Loucy (cell line): ENCODE data around the gene F13A1.

Experiments
- H2AFZ ChIP-seq: fragments of 200-600 bp; sonication (generic); 2 replicates; pipeline ENCODE4 v1.6.0; 2016; ENCODE audit warnings: antibody characterized with exemption, mild to moderate bottlenecking, low read length, moderate library complexity
- H3F3A ChIP-seq: fragments of 200-600 bp; 2 replicates; pipeline ENCODE4 v1.6.0; 2016; ENCODE audit warnings: antibody characterized with exemption, low read depth, mild to moderate bottlenecking
- H3K27me3 ChIP-seq: fragments of 200-600 bp; sonication (generic); 2 replicates; pipeline ENCODE4 v1.6.1; 2014; ENCODE audit warnings: low read length, mild to moderate bottlenecking; ENCODE audit not compliant: insufficient read depth, poor library complexity, severe bottlenecking
- H3K36me3 ChIP-seq: fragments of 200-600 bp; sonication (generic); 2 replicates; pipeline ENCODE4 v1.6.1; 2016; ENCODE audit warnings: low read length; ENCODE audit not compliant: insufficient read depth
- H3K4me1 ChIP-seq: fragments of 200-600 bp; sonication (generic); 2 replicates; pipeline ENCODE4 v1.5.1; 2014; ENCODE audit warnings: low read length, mild to moderate bottlenecking; ENCODE audit not compliant: insufficient read depth, poor library complexity, severe bottlenecking
- H3K4me2 ChIP-seq: fragments of 200-600 bp; sonication (generic); 2 replicates; pipeline ENCODE4 v1.6.0; 2014; ENCODE audit warnings: antibody characterized with exemption, low read length, low read depth, mild to moderate bottlenecking; ENCODE audit not compliant: poor library complexity, severe bottlenecking
- H3K4me3 ChIP-seq: fragments of 200-600 bp; sonication (generic); 2 replicates; pipeline ENCODE4 v1.5.1; 2014; ENCODE audit warnings: low read length, mild to moderate bottlenecking, mixed read lengths; ENCODE audit not compliant: poor library complexity, severe bottlenecking
- H3K79me2 ChIP-seq: fragments of 200-600 bp; sonication (generic); 2 replicates; pipeline ENCODE4 v1.6.1; 2014; ENCODE audit warnings: low read length; ENCODE audit not compliant: insufficient read depth
- H3K9ac ChIP-seq: fragments of 200-600 bp; sonication (generic); 2 replicates; pipeline ENCODE4 v1.6.0; 2014; ENCODE audit warnings: mild to moderate bottlenecking, low read depth, low read length, moderate library complexity; ENCODE audit not compliant: poor library complexity, severe bottlenecking
- H3K9me2 ChIP-seq: fragments of 200-600 bp; sonication (generic); replicated peaks from 2 replicates; pipeline ENCODE4 v1.6.1; 2016; ENCODE audit warnings: low read depth, low read length, mixed read lengths
- H3K9me3 ChIP-seq: fragments of 200-600 bp; sonication (generic); 2 replicates; pipeline ENCODE4 v1.6.1; 2014; ENCODE audit warnings: mild to moderate bottlenecking, antibody characterized with exemption, low read length, low read depth; ENCODE audit not compliant: insufficient read depth
- H4K20me1 ChIP-seq: fragments of 200-600 bp; sonication (generic); 2 replicates; pipeline ENCODE4 v1.6.0; 2014; ENCODE audit warnings: antibody characterized with exemption, low read length, mild to moderate bottlenecking; ENCODE audit not compliant: insufficient read depth, poor library complexity, severe bottlenecking
- EZH2phosphoT487 ChIP-seq: fragments of 200-600 bp; IDR thresholded peaks from 2 replicates; pipeline ENCODE4 v1.6.1; 2018; ENCODE audit warnings: antibody characterized with exemption, mild to moderate bottlenecking, moderate library complexity, borderline replicate concordance
- TF ChIP-seq, protein P1 (sequence below): fragments of 200-600 bp; sonication (generic); conservative IDR thresholded peaks from 2 replicates; pipeline ENCODE4 v1.5.1; 2014; ENCODE audit warnings: mild to moderate bottlenecking, antibody characterized with exemption, low read length

Gene F13A1

DNA sequence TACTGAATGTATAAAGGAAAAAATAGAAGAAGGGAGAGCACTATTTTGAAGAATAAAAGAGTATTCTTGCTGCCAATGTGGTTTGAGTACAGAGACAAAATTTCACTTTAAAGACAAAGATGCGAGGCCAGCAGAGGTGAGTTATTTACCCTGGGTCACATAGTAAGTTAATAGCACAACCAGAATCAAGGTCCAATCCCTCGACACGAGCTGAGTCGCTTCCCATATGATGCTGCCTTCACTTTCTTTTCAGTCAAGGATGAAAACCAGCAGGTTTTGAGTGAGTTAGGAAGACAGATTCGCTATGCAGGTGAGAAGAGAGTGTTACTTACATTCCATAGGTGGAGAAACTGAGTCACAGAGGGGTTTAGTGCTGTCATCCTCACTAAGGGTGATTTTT lies 75.8 kb downstream of the F13A1 start:
- no peak overlapping the region for H3K4me2 ChIP-seq
- H3K9me2 ChIP-seq, result no peaks in the 10 kb centered on the region
- TF ChIP-seq, protein P1, sequence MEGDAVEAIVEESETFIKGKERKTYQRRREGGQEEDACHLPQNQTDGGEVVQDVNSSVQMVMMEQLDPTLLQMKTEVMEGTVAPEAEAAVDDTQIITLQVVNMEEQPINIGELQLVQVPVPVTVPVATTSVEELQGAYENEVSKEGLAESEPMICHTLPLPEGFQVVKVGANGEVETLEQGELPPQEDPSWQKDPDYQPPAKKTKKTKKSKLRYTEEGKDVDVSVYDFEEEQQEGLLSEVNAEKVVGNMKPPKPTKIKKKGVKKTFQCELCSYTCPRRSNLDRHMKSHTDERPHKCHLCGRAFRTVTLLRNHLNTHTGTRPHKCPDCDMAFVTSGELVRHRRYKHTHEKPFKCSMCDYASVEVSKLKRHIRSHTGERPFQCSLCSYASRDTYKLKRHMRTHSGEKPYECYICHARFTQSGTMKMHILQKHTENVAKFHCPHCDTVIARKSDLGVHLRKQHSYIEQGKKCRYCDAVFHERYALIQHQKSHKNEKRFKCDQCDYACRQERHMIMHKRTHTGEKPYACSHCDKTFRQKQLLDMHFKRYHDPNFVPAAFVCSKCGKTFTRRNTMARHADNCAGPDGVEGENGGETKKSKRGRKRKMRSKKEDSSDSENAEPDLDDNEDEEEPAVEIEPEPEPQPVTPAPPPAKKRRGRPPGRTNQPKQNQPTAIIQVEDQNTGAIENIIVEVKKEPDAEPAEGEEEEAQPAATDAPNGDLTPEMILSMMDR, result no peak
- no peak for TF ChIP-seq EZH2phosphoT487
- no peaks in the 10 kb centered on the region for H3K79me2 ChIP-seq
- no peaks in the 10 kb centered on the region for H3K9me3 ChIP-seq
- peaks cover 48% of the 10 kb centered on the region for H3K27me3 ChIP-seq
- no peak overlapping the region for H3K9ac ChIP-seq
- no peaks in the 10 kb centered on the region for H4K20me1 ChIP-seq
- H3F3A ChIP-seq, result no peaks in the 10 kb centered on the region
- no peaks in the 10 kb centered on the region for H3K36me3 ChIP-seq
- no peak overlapping the region for H3K4me3 ChIP-seq
- H3K4me1 ChIP-seq, result peaks cover 12% of the 10 kb centered on the region
- H2AFZ ChIP-seq, result no peak overlapping the region

DNA sequence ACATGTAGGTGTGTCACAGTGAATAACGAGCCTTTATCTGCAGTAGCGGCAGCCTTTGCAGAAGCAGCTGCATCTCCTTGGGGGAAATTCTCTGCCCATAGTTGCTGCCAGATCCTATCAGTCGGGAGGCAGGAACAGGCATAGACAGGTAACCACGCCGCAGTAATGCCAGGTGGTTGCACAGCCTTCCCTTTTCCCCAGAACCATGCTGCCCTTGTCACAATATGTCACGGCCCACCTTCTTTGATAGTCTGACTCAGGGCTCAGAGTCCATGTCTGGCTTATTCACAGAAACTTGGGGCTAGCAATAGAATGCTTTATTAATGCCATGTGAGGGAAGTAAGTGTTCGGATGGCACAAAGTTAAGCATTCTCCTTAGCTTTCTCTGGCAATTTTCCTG lies 76.6 kb downstream of the F13A1 start:
- H3F3A ChIP-seq, result no peaks in the 10 kb centered on the region
- H3K36me3 ChIP-seq, result no peaks in the 10 kb centered on the region
- no peaks in the 10 kb centered on the region for H4K20me1 ChIP-seq
- no peak overlapping the region for H3K4me2 ChIP-seq
- H3K9me3 ChIP-seq, result no peaks in the 10 kb centered on the region
- no peak for TF ChIP-seq EZH2phosphoT487
- TF ChIP-seq, protein P1, result no peak
- H3K79me2 ChIP-seq, result no peaks in the 10 kb centered on the region
- H3K4me3 ChIP-seq, result no peak overlapping the region
- peaks cover 12% of the 10 kb centered on the region for H3K4me1 ChIP-seq
- no peak overlapping the region for H3K9ac ChIP-seq
- H3K27me3 ChIP-seq, result peaks cover 45% of the 10 kb centered on the region
- H2AFZ ChIP-seq, result no peak overlapping the region
- H3K9me2 ChIP-seq, result no peaks in the 10 kb centered on the region

DNA sequence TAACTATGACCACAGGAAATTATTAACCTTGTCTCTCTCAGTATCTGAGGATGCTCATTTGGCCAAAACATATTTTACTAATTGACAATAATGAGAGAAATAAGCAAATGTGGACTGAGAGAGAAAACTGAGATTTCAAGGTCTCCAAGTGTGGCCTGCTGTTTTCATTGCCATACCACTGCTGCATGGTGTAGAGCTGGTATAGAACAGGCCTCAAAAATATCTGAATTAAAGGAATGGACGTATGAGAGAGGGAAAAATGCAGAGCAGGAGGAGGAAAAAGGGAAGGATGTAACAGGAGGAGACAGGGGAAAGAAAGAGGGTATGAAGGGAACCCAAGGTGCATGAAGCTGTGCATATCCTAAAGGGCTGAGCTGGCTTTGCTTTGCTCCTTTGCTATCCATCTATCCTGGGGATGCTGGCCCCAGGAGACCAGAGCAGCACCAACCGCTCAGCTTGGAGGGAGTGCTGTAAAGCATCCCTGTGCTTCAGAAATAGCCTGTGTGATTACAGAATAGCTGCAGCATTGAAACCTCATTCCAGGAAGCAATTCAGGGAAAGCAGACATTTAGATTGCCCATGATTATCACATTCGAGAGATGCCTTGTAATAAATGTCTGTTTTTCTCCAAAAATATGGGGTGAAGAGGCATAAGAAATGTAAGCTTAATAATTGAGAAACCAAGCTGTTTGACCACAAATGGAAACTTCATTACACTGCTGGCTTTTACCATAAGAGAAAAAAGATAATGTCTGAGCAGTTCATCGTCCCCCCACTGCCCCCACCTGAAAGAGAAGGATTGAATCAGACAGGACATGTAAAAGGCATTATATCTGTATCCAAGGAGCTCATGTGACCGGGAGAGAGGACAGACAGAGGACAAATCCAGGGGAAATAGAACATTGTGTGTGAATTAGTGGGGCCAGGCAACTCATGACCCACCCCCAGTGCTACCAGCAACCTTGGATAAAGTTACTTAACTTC lies 80.6 kb downstream of the F13A1 start:
- TF ChIP-seq EZH2phosphoT487, result no peak
- TF ChIP-seq, protein P1, result no peak
- Histone ChIP-seq H3K9ac (no peak overlapping the region), H2AFZ (no peak overlapping the region), H3K9me3 (no peaks in the 10 kb centered on the region), H4K20me1 (no peaks in the 10 kb centered on the region), H3K4me2 (no peak overlapping the region), H3K9me2 (no peaks in the 10 kb centered on the region), H3K79me2 (no peaks in the 10 kb centered on the region), H3K36me3 (no peaks in the 10 kb centered on the region), H3K4me1 (no peaks in the 10 kb centered on the region), H3K27me3 (peaks cover 47% of the 10 kb centered on the region), H3F3A (no peaks in the 10 kb centered on the region), H3K4me3 (no peak overlapping the region)
